Loucy (cell line): Measurements from ENCODE around the gene ZNF22.

ENCODE experiments used
- EZH2phosphoT487 ChIP-seq: fragments of 200-600 bp; IDR thresholded peaks from 2 replicates; pipeline ENCODE4 v1.6.1; 2018; ENCODE audit warnings: antibody characterized with exemption, mild to moderate bottlenecking, moderate library complexity, borderline replicate concordance
- TF ChIP-seq, protein P1 (sequence below): fragments of 200-600 bp; sonication (generic); conservative IDR thresholded peaks from 2 replicates; pipeline ENCODE4 v1.5.1; 2014; ENCODE audit warnings: mild to moderate bottlenecking, antibody characterized with exemption, low read length

- TF ChIP-seq, protein P1, sequence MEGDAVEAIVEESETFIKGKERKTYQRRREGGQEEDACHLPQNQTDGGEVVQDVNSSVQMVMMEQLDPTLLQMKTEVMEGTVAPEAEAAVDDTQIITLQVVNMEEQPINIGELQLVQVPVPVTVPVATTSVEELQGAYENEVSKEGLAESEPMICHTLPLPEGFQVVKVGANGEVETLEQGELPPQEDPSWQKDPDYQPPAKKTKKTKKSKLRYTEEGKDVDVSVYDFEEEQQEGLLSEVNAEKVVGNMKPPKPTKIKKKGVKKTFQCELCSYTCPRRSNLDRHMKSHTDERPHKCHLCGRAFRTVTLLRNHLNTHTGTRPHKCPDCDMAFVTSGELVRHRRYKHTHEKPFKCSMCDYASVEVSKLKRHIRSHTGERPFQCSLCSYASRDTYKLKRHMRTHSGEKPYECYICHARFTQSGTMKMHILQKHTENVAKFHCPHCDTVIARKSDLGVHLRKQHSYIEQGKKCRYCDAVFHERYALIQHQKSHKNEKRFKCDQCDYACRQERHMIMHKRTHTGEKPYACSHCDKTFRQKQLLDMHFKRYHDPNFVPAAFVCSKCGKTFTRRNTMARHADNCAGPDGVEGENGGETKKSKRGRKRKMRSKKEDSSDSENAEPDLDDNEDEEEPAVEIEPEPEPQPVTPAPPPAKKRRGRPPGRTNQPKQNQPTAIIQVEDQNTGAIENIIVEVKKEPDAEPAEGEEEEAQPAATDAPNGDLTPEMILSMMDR, result no peak
- TF ChIP-seq EZH2phosphoT487, result no peak
Observed at GRCh38 chr10:45052700-45053099, 52.0 kb downstream of the ZNF22 start.
